GM20000 (cell line): ENCODE data around the gene CCDC134.

Experiments
- DNase-seq: peaks from one replicate; pipeline ENCODE4 v3.0.0; 2012; ENCODE audit warnings: low spot score
- TF ChIP-seq, protein P1 (sequence below): IDR thresholded peaks from 2 replicates; pipeline ENCODE4 v1.5.1; 2012; ENCODE audit warnings: mild to moderate bottlenecking, control low read depth; ENCODE audit errors: extremely low read depth, missing control alignments

The CCDC134 gene

GRCh38 chr22:41838842-41839618 lies 38.6 kb downstream of the CCDC134 start:
- TF ChIP-seq, protein P1, sequence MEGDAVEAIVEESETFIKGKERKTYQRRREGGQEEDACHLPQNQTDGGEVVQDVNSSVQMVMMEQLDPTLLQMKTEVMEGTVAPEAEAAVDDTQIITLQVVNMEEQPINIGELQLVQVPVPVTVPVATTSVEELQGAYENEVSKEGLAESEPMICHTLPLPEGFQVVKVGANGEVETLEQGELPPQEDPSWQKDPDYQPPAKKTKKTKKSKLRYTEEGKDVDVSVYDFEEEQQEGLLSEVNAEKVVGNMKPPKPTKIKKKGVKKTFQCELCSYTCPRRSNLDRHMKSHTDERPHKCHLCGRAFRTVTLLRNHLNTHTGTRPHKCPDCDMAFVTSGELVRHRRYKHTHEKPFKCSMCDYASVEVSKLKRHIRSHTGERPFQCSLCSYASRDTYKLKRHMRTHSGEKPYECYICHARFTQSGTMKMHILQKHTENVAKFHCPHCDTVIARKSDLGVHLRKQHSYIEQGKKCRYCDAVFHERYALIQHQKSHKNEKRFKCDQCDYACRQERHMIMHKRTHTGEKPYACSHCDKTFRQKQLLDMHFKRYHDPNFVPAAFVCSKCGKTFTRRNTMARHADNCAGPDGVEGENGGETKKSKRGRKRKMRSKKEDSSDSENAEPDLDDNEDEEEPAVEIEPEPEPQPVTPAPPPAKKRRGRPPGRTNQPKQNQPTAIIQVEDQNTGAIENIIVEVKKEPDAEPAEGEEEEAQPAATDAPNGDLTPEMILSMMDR, result no peak
- DNase-seq, result no peak

- no peak for DNase-seq
- TF ChIP-seq, protein P1, result no peak
Observed at GRCh38 chr22:41840216-41840615, 39.7 kb downstream of the CCDC134 start.

DNA sequence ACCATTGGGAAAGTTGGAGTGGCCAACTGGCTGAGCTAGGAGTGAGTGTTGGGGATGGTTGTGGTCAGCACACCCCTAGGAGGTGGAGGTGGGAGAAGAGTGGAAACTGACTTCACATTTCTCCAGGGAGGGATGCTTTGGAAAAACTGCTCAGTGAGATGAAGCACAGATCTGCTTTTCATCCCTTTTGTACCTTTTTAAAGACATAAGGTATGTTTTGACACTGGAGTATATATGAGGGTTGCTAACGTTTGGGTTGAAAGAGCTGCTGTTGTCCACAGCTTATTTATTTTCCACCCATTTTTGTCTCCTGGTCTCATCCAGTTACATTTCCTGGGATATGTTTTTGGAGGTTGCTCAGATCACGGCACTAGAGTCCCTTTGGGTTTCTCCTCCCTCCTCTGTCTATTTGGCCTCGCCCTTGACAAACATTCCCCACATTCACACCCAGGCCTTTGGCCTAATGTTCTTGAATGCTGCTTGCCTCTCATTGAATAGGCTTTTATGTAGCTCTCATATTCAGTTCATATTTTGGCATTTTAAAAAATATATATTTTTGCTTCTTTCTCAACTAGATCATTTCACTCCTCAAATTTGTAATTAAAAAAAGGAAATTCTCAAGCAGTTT lies 40.7 kb downstream of the CCDC134 start:
- TF ChIP-seq, protein P1, result no peak

DNA sequence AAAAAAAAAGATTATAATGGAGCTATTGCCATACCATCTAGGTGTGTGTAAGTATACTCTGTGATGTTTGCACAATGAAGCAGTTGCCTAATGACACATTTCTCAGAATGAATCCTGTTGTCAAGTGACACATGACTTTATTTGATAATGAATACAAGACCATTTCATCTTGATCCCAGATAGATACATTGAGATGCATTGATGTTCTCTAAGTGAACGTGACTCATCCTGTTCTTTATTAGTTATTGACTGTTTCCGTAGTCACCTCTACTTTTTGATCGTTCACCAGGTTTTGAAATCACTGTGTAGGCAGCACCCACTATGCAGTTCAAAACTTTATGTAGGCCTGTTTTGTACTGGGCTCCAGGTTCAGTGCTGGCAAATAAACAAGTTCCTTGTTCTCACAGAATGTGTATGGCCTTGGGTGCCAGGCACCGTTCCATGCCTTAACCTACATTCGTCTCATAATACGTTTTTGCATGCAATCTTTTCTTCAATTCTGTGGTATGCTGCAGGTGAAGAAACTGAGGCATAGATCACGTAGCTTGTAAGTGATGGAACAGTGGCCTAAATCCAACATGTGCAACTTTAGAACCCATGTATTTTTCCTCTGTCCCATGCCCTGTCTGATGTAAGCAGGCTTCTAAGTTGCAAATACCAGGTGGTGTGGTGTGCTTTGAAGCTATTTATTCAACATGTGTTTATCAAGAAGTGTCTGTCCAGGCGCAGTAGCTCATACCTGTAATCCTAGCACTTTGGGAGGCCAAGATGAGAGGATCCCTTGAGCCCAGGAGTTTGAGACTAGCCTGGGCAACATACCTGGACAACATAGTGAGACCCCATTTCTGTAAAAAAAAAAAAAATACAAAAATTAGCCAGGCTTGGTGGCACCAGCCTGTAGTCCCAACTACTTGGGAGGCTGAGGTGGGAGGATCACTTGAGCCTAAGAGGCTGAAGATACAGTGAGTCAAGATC lies 42.8 kb downstream of the CCDC134 start:
- TF ChIP-seq, protein P1, result no peak
- no peak for DNase-seq

More for the DNA sequence above, 40.7 kb downstream of the CCDC134 start:
- DNase-seq, result no peak

DNA sequence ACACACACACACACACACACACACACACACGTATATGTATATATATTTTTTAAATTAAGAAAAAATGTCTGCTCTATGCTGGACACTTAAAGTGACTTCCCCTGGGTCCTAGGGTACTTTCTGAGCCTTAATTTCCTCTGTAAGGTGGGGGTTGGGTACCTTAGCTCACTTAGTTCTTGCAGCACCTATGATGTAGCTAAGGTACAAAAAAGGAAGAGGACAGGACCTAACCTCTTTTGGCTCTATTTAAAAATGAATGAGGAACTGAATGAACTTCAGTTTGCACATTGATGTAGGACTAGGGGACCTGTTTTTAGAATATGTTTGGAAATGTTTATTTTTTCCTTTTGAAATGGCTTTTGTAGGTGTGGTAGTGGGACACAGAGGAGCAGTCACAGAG lies 43.6 kb downstream of the CCDC134 start:
- TF ChIP-seq, protein P1, result no peak
- DNase-seq, result no peak

GRCh38 chr22:41844513-41844912 lies 44.0 kb downstream of the CCDC134 start:
- TF ChIP-seq, protein P1, result no peak
- DNase-seq, result no peak
